Esophagus squamous epithelium (tissue), 4 donors: Measurements from ENCODE around the gene NFIC.

Experiments used
- POLR2A ChIP-seq, 4 donors: fragments of 450-650 bp; IDR thresholded peaks; one replicate each; pipeline ENCODE4 v1.6.1; 2017; ENCODE audit warnings: antibody characterized with exemption in 4 of 4, mild to moderate bottlenecking in 4 of 4, moderate library complexity in 3 of 4
- TF ChIP-seq, protein P1 (sequence below), 6 experiments: fragments of 450-650 bp in 4 of 6; fragments of 200-600 bp in 2 of 6; sonication (generic) in 2 of 6; IDR thresholded peaks; one replicate each; pipeline ENCODE4 v1.5.1; 2016 to 2019; ENCODE audit warnings: antibody characterized with exemption in 6 of 6, mild to moderate bottlenecking in 4 of 6, moderate library complexity in 4 of 6

DNA sequence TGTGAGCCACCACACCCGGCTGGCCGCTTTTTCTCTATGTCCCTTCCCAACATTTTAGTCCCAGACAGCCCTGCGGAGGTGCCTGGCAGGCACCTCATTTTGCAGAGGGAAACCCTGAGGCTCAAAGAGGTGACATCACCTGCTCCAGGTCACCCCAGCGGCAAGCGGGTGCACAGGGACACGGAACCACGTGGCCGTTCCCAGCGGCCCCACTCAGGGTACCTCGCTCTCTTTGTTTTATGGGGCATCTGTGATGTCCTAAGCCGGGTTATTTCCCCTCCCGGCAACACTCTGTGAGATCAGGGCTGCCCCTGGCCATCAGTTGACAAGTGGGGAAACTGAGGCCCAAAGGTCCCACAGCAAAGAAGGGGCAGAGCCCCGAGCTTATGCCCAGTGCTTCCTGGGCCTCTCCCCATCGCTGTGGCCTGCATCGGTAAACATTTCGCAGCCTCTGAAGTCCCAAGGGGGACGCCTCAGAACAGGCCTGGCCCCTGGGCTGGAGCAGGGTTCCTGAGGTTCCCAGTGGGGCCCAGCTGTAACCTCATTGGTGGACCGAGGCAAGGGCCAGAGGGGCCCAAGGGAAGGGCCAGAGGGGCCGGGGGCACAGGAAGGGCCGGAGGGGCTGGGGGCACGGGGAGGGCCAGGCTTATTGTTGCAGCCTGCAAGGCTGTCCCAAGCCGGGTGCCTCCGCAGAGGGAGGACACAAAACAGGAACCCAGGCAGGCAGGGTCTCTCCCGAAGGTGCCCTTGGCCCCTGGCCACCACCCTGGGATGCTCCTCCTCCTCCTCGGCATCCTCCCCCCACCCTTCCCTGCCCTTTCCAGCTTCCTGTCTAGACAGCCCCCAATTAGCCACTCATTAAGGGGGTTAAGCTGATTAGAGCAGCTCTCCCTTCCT is 75.0 kb downstream of the NFIC start:
- TF ChIP-seq, protein P1, sequence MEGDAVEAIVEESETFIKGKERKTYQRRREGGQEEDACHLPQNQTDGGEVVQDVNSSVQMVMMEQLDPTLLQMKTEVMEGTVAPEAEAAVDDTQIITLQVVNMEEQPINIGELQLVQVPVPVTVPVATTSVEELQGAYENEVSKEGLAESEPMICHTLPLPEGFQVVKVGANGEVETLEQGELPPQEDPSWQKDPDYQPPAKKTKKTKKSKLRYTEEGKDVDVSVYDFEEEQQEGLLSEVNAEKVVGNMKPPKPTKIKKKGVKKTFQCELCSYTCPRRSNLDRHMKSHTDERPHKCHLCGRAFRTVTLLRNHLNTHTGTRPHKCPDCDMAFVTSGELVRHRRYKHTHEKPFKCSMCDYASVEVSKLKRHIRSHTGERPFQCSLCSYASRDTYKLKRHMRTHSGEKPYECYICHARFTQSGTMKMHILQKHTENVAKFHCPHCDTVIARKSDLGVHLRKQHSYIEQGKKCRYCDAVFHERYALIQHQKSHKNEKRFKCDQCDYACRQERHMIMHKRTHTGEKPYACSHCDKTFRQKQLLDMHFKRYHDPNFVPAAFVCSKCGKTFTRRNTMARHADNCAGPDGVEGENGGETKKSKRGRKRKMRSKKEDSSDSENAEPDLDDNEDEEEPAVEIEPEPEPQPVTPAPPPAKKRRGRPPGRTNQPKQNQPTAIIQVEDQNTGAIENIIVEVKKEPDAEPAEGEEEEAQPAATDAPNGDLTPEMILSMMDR (IDR thresholded peaks at IDR 0.05), result no peak
- no peak for TF ChIP-seq POLR2A (IDR thresholded peaks at IDR 0.05)
